Uterus (tissue), 4 donors: ENCODE measurements around the gene NPM3. TPM values are rescaled to one million over a fixed set of nuclear protein-coding genes. Genes with fewer than 3 reads are reported as not detected.
A peak's percentile ranks its signal among the peaks of the same experiment; 100 is the strongest.

Source experiments
- DNase-seq, 2 donors: peaks; one replicate each; pipeline ENCODE4 v3.0.0-alpha.2; 2019 to 2020
- H3K27ac ChIP-seq, 2 donors: fragments of 200-600 bp; sonication (generic); 1 replicate in 1 of 2; 2 replicates in 1 of 2; pipeline ENCODE4 v1.5.1; 2016 to 2018
- H3K27me3 ChIP-seq, 2 donors: fragments of 200-600 bp; sonication (generic); one replicate each; pipeline ENCODE4 v1.5.1; 2018 to 2019; ENCODE audit warnings: control low read depth in 1 of 2
- H3K36me3 ChIP-seq, 2 donors: fragments of 200-600 bp; sonication (generic); one replicate each; pipeline ENCODE4 v1.5.1; 2019; ENCODE audit warnings: control low read depth in 1 of 2
- H3K4me1 ChIP-seq, 2 donors: fragments of 200-600 bp; sonication (generic); one replicate each; pipeline ENCODE4 v1.5.1; 2018 to 2019; ENCODE audit warnings: control low read depth in 1 of 2
- H3K4me3 ChIP-seq, 2 donors: fragments of 200-600 bp; sonication (generic); 1 replicate in 1 of 2; 2 replicates in 1 of 2; pipeline ENCODE4 v1.5.1; 2018 to 2019; ENCODE audit warnings: mild to moderate bottlenecking in 1 of 2
- H3K9me3 ChIP-seq, 2 donors: fragments of 200-600 bp; sonication (generic); one replicate each; pipeline ENCODE4 v1.5.1; 2019; ENCODE audit warnings: control low read depth in 1 of 2
- POLR2A ChIP-seq, 2 donors: fragments of 450-650 bp; IDR thresholded peaks; one replicate each; pipeline ENCODE4 v1.6.1; 2016; ENCODE audit warnings: antibody characterized with exemption in 2 of 2, mild to moderate bottlenecking in 1 of 2, moderate library complexity in 1 of 2
- intact Hi-C: fragments of 100-400 bp; cut with DNase I; formaldehyde crosslinking; loops from one replicate; pipeline ENCODE4 v1.15.1; 2023; ENCODE audit warnings: low total_unique reads
- total RNA-seq, 4 donors: library from RNA; depleted of rRNA in 3 of 4; stranded (reverse); fragments of >200 nt in 3 of 4; gene quantifications; one replicate each; pipeline versions ENCODE4 v1.1.0 to v1.2.4, GENCODE V29; 2014 to 2023
- TF ChIP-seq, protein P1 (sequence below), 4 experiments: fragments of 200-600 bp in 2 of 4; fragments of 450-650 bp in 2 of 4; sonication (generic) in 2 of 4; IDR thresholded peaks; one replicate each; pipeline ENCODE4 v1.5.1; 2016 to 2019; ENCODE audit warnings: antibody characterized with exemption in 4 of 4, mild to moderate bottlenecking in 2 of 4, moderate library complexity in 1 of 4
- donor health status: DM: yes; HTN: yes; CAD: no.

Gene NPM3
- total RNA-seq, 4 donors from 2014 or later: 11.0 to 122 (median 38.0) TPM

DNA sequence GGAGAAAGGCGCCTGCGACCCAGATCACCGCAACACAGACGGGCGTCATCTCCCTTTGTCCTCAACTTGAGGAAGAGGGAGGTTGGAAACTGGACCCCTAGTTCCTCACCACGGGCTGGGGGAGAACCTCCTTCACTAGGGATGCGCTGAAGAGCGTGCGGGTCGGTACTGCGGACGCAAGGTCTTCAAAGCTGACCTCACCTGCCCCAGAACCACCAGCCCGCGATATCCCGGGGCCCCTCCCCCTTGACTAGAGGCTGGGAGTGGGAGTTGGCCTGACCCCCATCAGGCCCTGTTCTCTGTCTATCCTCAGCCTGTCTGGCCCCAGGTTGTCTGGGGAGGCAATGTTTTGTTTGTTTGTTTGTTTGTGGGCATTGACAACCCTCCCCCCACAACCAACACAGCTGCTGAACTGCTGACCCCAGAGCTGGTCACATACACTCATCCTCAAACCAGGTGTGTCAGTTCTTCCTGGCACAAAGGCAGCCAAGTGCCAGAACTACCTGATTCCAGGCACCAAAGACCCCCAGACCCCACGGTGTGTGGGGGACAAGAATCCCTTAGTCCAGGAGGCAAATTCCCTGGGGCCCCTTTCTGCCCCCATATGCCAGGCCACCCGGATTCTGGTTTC, 2.9 kb downstream of the NPM3 start:
- DNase-seq: no peak
- H3K4me1 ChIP-seq: peaks cover 0 to 29% of the 10 kb centered on the region in 2 donors

DNA sequence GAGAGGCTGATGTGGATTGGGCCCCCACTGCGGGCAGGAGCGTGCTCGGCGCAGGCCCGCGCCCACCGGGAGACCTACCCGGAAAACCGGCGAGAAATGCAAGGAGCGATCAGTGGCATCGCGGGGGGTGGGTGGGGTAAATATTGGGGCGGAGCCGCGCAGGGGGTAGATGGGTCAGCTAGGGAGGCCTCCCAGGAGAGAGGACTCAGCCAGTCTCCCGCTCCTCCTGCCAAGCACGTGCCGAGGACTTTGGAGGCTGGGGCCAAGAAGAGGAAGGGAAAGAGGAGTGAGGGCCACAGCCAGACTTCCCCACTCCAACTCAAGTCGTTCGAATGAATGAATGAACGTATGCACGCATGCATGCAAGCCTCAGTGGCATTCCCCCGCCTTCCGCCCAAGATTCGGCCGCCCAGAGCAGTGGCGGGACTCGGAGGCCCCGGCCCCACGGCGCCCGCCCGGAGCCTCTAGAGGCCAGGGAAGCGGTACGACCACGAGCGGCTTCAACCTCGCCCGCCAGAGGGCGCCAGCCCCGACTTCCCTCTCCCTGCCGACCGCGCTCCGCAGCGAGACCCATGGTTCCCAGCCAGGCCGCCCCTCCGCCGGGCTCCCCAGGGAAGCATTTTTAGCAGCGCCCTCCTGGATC, 3.6 kb downstream of the NPM3 start:
- Histone ChIP-seq H3K36me3 (no peaks in the 10 kb centered on the region), H3K27me3 (peaks cover 9 to 18% of the 10 kb centered on the region in 2 donors), H3K9me3 (no peaks in the 10 kb centered on the region), H3K27ac (no peak overlapping the region), H3K4me1 (peaks cover 0 to 33% of the 10 kb centered on the region in 2 donors), H3K4me3 (peak overlapping the region; percentile 17 to 25)
- intact Hi-C loops: loop anchor here (10.0 kb wide), 1 partner anchor 175 kb away; no protein-coding TSS in a partner anchor
- DNase-seq: peak; percentile 66 to 74
- TF ChIP-seq POLR2A (IDR thresholded peaks at IDR 0.05): no peak
- TF ChIP-seq, protein P1, sequence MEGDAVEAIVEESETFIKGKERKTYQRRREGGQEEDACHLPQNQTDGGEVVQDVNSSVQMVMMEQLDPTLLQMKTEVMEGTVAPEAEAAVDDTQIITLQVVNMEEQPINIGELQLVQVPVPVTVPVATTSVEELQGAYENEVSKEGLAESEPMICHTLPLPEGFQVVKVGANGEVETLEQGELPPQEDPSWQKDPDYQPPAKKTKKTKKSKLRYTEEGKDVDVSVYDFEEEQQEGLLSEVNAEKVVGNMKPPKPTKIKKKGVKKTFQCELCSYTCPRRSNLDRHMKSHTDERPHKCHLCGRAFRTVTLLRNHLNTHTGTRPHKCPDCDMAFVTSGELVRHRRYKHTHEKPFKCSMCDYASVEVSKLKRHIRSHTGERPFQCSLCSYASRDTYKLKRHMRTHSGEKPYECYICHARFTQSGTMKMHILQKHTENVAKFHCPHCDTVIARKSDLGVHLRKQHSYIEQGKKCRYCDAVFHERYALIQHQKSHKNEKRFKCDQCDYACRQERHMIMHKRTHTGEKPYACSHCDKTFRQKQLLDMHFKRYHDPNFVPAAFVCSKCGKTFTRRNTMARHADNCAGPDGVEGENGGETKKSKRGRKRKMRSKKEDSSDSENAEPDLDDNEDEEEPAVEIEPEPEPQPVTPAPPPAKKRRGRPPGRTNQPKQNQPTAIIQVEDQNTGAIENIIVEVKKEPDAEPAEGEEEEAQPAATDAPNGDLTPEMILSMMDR (IDR thresholded peaks at IDR 0.05): peak; percentile 68 to 82 (median 78)

More for the DNA sequence above, 2.9 kb downstream of the NPM3 start:
- no peak for TF ChIP-seq POLR2A (IDR thresholded peaks at IDR 0.05)
- TF ChIP-seq, protein P1 (IDR thresholded peaks at IDR 0.05): no peak
- intact Hi-C loops: no loop called here
- no peak overlapping the region for H3K27ac ChIP-seq
- H3K4me3 ChIP-seq: peak overlapping the region; percentile 17 to 25
- no peaks in the 10 kb centered on the region for H3K36me3 ChIP-seq
- H3K9me3 ChIP-seq: no peaks in the 10 kb centered on the region
- H3K27me3 ChIP-seq: peaks cover 2 to 12% of the 10 kb centered on the region in 2 donors

DNA sequence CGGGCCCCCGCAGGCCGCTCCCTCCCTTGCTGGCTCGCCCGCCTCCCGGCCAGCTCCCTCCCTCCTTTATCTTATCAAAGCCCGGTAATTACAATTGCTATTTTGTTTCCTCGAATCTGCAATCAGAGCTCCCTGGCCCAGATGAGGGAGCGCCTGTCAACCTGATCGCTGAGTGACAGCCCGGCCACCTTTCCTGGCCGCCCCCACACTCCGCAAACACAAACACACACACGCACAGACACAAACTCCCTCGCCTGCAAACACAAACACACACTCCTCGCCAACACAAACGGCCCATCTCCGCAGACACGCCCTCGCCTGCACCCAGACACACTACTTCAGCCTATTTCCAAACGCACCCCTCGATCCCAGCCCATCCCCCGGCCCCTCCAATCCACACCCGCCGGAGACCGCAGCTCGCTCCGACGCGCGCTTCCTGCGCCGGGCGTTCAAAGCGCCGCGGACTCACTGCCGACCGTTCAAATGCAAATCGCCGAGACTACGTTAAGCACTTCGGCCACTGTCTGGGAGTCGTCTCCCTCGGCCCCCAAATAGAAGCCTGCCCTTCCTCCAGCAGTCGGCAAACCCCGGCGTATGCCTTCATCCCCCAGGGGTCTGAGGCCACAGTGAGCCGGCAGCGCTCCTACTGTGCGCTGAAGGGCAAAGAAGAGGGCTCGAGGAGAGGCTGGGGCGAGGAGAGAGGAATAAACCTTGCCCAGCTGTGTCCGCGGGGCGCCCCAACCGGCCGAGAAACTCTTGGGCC, 4.3 kb downstream of the NPM3 start:
- Histone ChIP-seq H3K4me3 (peak overlapping the region; percentile 17 to 25), H3K27ac (no peak overlapping the region), H3K9me3 (no peaks in the 10 kb centered on the region), H3K36me3 (no peaks in the 10 kb centered on the region), H3K4me1 (peaks cover 0 to 33% of the 10 kb centered on the region in 2 donors), H3K27me3 (peaks cover 16 to 20% of the 10 kb centered on the region in 2 donors)
- TF ChIP-seq, protein P1 (IDR thresholded peaks at IDR 0.05): no peak
- TF ChIP-seq POLR2A (IDR thresholded peaks at IDR 0.05): no peak
- no peak for DNase-seq
- intact Hi-C loops: loop anchor here (10.0 kb wide), 1 partner anchor 174 kb away; no protein-coding TSS in a partner anchor

DNA sequence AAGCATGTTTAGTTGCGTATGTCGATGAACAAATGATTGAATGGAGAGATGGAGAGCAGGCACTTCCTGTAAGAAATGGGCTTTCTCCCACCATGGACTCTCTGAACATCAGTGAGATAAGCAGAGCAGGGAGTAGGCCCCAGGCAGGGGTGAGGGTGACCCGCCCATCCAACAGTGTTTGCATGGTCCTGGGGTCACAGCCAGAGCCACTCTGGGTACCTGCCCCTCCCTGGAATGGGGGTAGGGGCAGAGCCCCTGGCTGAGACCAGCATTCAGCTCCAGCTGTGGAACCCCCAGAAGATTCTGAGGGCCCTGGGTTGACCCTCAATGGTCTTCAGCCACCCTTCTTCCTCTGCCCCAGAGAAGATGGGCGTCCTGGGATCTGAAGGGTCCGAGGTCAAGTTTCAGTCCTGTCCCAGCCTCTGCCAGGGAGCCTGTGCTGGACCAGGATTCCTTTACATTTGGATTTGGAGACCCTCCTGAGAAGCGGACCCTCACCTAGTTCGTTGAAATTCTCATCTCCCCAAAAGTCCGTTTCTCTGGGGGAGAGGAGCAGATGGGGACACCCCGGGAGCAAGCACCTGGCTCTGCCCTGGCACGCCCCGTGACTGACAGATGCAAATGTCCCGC, 5.0 kb downstream of the NPM3 start:
- Histone ChIP-seq H3K27ac (no peak overlapping the region), H3K9me3 (no peaks in the 10 kb centered on the region), H3K4me1 (peaks cover 0 to 33% of the 10 kb centered on the region in 2 donors), H3K36me3 (no peaks in the 10 kb centered on the region), H3K4me3 (no peak overlapping the region), H3K27me3 (peaks cover 20 to 23% of the 10 kb centered on the region in 2 donors)
- TF ChIP-seq, protein P1 (IDR thresholded peaks at IDR 0.05): no peak
- TF ChIP-seq POLR2A (IDR thresholded peaks at IDR 0.05): no peak
- no peak for DNase-seq
- intact Hi-C loops: loop anchor here (10.0 kb wide), 1 partner anchor 173 kb away; no protein-coding TSS in a partner anchor
